Mesodermal cell (in vitro differentiated cells): ENCODE measurements around the gene CHPF.

ENCODE experiments used
- H3K27ac ChIP-seq: 2 replicates; pipeline ENCODE4 v1.7.0; 2013; ENCODE audit warnings: mild to moderate bottlenecking, low read depth, low read length, moderate library complexity; ENCODE audit not compliant: severe bottlenecking
- H3K36me3 ChIP-seq: 2 replicates; pipeline ENCODE4 v1.7.1; 2013; ENCODE audit warnings: mild to moderate bottlenecking, low read length, moderate library complexity; ENCODE audit not compliant: control insufficient read depth, insufficient read depth
- H3K4me1 ChIP-seq: one replicate; pipeline ENCODE4 v1.7.1; 2013; ENCODE audit warnings: mild to moderate bottlenecking, low read length; ENCODE audit not compliant: insufficient read depth, control insufficient read depth, poor library complexity, severe bottlenecking
- H3K4me3 ChIP-seq: 2 replicates; pipeline ENCODE4 v1.7.0; 2013; ENCODE audit warnings: low read length, control low read depth, mild to moderate bottlenecking; ENCODE audit not compliant: insufficient read depth, poor library complexity, severe bottlenecking; ENCODE audit errors: extremely low read depth
- H3K9me3 ChIP-seq: 2 replicates; pipeline ENCODE4 v1.7.1; 2013; ENCODE audit warnings: mild to moderate bottlenecking, low read length, moderate library complexity; ENCODE audit not compliant: control insufficient read depth
- WGBS, 2 experiments: methylation state at CpG; one replicate each; pipeline ENCODE4 v1.1.5; 2013; ENCODE audit warnings: missing lambda C conversion rate in 2 of 2; ENCODE audit not compliant: insufficient coverage in 2 of 2; 5-methylcytosine and 5-hydroxymethylcytosine counted together

The CHPF gene

GRCh38 chr2:219491278-219491963 lies 52.2 kb downstream of the CHPF start:
- WGBS, 2 experiments, result 89 to 94% methylated on average over 10 to 12 of the region's 14 CpGs
- peaks cover 4% of the 10 kb centered on the region for H3K4me1 ChIP-seq
- H3K9me3 ChIP-seq, result no peaks in the 10 kb centered on the region
- H3K4me3 ChIP-seq, result no peak overlapping the region
- H3K27ac ChIP-seq, result no peak overlapping the region
- no peaks in the 10 kb centered on the region for H3K36me3 ChIP-seq

- 89 to 94% methylated on average over 6 to 9 of the region's 10 CpGs for WGBS, 2 experiments
- Histone ChIP-seq H3K36me3 (no peaks in the 10 kb centered on the region), H3K9me3 (no peaks in the 10 kb centered on the region), H3K4me3 (no peak overlapping the region), H3K27ac (no peak overlapping the region), H3K4me1 (peaks cover 4% of the 10 kb centered on the region)
Measured at GRCh38 chr2:219490600-219491130, 52.9 kb downstream of the CHPF start.

- H3K4me3 ChIP-seq, result no peak overlapping the region
- no peaks in the 10 kb centered on the region for H3K9me3 ChIP-seq
- H3K27ac ChIP-seq, result no peak overlapping the region
- H3K36me3 ChIP-seq, result no peaks in the 10 kb centered on the region
- 92 to 94% methylated on average over 22 to 23 of the region's 23 CpGs for WGBS, 2 experiments
- peaks cover 4% of the 10 kb centered on the region for H3K4me1 ChIP-seq
Measured at GRCh38 chr2:219490186-219490585, 53.4 kb downstream of the CHPF start.

- 86 to 93% methylated on average over 7 of the region's 9 CpGs for WGBS, 2 experiments
- Histone ChIP-seq H3K9me3 (no peaks in the 10 kb centered on the region), H3K4me3 (no peak overlapping the region), H3K4me1 (peaks cover 9% of the 10 kb centered on the region), H3K36me3 (no peaks in the 10 kb centered on the region), H3K27ac (no peak overlapping the region)
Measured at GRCh38 chr2:219489315-219489714, 54.3 kb downstream of the CHPF start.
